GM20000 (cell line): Measurements from ENCODE around the gene PDZRN4.
"Not testable (repeated sequence)": the region's sequence is repeated elsewhere in the genome, so short reads cannot be mapped to it uniquely, and the experiment has no call there.

ENCODE experiments used
- DNase-seq: peaks from one replicate; pipeline ENCODE4 v3.0.0; 2012; ENCODE audit warnings: low spot score
- TF ChIP-seq, protein P1 (sequence below): IDR thresholded peaks from 2 replicates; pipeline ENCODE4 v1.5.1; 2012; ENCODE audit warnings: mild to moderate bottlenecking, control low read depth; ENCODE audit errors: extremely low read depth, missing control alignments

Gene PDZRN4

DNA sequence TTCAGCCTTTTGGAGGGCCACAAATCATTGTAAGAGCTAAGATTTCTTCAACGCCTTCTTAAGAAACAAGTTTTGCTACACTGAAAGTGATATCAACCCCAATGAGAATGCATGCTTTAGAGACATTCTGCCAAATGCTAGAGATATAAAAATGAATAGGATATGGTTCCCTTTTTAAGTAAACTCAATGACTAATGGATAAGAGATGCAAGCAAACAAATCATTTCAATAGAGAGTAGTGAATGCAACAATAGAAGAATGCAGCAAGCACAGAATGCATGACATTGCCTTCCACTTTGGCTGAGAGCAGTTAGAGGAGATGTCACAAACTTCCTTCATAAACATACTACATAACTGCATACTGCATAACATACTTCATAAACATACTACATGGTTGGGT, 116.4 kb downstream of the PDZRN4 start:
- TF ChIP-seq, protein P1, sequence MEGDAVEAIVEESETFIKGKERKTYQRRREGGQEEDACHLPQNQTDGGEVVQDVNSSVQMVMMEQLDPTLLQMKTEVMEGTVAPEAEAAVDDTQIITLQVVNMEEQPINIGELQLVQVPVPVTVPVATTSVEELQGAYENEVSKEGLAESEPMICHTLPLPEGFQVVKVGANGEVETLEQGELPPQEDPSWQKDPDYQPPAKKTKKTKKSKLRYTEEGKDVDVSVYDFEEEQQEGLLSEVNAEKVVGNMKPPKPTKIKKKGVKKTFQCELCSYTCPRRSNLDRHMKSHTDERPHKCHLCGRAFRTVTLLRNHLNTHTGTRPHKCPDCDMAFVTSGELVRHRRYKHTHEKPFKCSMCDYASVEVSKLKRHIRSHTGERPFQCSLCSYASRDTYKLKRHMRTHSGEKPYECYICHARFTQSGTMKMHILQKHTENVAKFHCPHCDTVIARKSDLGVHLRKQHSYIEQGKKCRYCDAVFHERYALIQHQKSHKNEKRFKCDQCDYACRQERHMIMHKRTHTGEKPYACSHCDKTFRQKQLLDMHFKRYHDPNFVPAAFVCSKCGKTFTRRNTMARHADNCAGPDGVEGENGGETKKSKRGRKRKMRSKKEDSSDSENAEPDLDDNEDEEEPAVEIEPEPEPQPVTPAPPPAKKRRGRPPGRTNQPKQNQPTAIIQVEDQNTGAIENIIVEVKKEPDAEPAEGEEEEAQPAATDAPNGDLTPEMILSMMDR, result no peak
- no peak for DNase-seq

GRCh38 chr12:41310367-41310766, 122.2 kb downstream of the PDZRN4 start:
- no peak for DNase-seq
- TF ChIP-seq, protein P1, result no peak

GRCh38 chr12:41311883-41312282, 123.8 kb downstream of the PDZRN4 start:
- no peak for DNase-seq
- TF ChIP-seq, protein P1, result no peak

DNA sequence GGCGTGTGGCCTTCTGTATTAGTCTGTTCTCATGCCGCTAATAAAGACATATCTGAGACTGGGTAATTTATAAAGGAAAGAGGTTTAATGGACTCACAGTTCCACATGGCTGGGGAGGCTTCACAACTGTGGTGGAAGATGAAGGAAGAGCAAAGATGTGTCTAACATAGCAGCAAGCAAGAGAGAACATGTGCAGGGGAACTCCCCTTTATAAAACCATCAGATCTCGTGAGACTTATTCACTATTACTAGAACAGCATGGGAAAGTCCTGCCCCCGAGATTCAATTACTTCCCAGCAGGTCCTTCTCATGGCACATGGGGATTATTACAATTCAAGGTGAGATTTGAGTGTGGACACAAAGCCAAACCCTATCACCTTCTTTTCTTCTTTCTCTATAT, 124.3 kb downstream of the PDZRN4 start:
- not testable (repeated sequence) for DNase-seq

- no peak for DNase-seq
Observed at GRCh38 chr12:41325336-41325735, 137.2 kb downstream of the PDZRN4 start.

GRCh38 chr12:41327096-41327895, 139.2 kb downstream of the PDZRN4 start:
- TF ChIP-seq, protein P1, result no peak
- DNase-seq, result no peak

More at GRCh38 chr12:41325336-41325735, 137.2 kb downstream of the PDZRN4 start:
- TF ChIP-seq, protein P1, result no peak

- no peak for DNase-seq
- TF ChIP-seq, protein P1, result no peak
Observed at GRCh38 chr12:41333974-41334373, 145.9 kb downstream of the PDZRN4 start.

DNA sequence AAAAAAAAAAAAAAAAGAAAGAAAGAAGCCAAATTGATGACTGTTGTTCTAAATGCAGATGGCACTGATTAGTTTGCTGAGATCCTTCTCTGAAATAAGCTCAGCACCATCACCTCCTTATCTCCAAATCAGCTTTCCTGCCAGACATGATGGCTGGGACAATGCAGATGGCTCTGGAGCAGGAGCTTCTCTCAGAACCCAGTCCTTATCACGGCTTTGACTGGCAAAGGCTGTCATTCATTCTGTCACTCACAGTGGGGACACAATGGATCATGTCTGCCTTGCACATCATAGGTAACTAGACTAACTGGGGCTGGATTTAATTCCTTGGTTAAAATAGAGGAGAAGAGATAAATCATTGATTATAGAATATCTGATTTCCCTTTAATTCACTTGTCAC, 146.3 kb downstream of the PDZRN4 start:
- TF ChIP-seq, protein P1, result no peak
- DNase-seq, result no peak
